ENCODE results near the gene HKDC1.

Gene HKDC1

DNA sequence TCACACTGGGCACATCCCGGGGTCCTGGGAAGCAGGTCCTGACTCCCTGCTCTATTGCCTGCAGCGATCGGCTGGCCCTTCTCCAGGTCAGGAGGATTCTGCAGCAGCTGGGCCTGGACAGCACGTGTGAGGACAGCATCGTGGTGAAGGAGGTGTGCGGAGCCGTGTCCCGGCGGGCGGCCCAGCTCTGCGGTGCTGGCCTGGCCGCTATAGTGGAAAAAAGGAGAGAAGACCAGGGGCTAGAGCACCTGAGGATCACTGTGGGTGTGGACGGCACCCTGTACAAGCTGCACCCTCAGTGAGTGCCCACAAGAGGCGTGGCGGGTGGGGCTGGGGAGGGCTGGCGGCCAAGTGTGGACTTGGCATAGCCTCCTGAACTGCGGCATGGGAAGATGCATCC lies 45.4 kb downstream of the HKDC1 start:
- ATAC-seq = no peak
- TF ChIP-seq ZNF565 (CRISPR knock-in tag; conservative IDR thresholded peaks at IDR 0.05; ENCODE audit: low read depth) = no peak
- TF ChIP-seq ZNF70 (CRISPR knock-in tag; IDR thresholded peaks at IDR 0.05) = no peak
- no peak for TF ChIP-seq BACH2 (CRISPR knock-in tag; IDR thresholded peaks at IDR 0.05; ENCODE audit: borderline replicate concordance)
- no peak for TF ChIP-seq GLIS3 (CRISPR knock-in tag; IDR thresholded peaks at IDR 0.05)
- no peak for TF ChIP-seq ZFP30 (CRISPR knock-in tag; IDR thresholded peaks at IDR 0.05)
- TF ChIP-seq TOX (CRISPR knock-in tag; IDR thresholded peaks at IDR 0.05; ENCODE audit: borderline replicate concordance) = no peak
- TF ChIP-seq, protein P1, sequence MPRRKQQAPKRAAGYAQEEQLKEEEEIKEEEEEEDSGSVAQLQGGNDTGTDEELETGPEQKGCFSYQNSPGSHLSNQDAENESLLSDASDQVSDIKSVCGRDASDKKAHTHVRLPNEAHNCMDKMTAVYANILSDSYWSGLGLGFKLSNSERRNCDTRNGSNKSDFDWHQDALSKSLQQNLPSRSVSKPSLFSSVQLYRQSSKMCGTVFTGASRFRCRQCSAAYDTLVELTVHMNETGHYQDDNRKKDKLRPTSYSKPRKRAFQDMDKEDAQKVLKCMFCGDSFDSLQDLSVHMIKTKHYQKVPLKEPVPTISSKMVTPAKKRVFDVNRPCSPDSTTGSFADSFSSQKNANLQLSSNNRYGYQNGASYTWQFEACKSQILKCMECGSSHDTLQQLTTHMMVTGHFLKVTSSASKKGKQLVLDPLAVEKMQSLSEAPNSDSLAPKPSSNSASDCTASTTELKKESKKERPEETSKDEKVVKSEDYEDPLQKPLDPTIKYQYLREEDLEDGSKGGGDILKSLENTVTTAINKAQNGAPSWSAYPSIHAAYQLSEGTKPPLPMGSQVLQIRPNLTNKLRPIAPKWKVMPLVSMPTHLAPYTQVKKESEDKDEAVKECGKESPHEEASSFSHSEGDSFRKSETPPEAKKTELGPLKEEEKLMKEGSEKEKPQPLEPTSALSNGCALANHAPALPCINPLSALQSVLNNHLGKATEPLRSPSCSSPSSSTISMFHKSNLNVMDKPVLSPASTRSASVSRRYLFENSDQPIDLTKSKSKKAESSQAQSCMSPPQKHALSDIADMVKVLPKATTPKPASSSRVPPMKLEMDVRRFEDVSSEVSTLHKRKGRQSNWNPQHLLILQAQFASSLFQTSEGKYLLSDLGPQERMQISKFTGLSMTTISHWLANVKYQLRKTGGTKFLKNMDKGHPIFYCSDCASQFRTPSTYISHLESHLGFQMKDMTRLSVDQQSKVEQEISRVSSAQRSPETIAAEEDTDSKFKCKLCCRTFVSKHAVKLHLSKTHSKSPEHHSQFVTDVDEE (CRISPR knock-in tag; IDR thresholded peaks at IDR 0.05) = no peak
- TF ChIP-seq ARNTL (CRISPR knock-in tag; IDR thresholded peaks at IDR 0.05; ENCODE audit: borderline replicate concordance, low read depth) = no peak
- TF ChIP-seq TCF4 (CRISPR knock-in tag; IDR thresholded peaks at IDR 0.05; ENCODE audit: borderline replicate concordance) = no peak
- TF ChIP-seq, protein P2, sequence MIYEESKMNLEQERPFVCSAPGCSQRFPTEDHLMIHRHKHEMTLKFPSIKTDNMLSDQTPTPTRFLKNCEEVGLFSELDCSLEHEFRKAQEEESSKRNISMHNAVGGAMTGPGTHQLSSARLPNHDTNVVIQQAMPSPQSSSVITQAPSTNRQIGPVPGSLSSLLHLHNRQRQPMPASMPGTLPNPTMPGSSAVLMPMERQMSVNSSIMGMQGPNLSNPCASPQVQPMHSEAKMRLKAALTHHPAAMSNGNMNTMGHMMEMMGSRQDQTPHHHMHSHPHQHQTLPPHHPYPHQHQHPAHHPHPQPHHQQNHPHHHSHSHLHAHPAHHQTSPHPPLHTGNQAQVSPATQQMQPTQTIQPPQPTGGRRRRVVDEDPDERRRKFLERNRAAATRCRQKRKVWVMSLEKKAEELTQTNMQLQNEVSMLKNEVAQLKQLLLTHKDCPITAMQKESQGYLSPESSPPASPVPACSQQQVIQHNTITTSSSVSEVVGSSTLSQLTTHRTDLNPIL (CRISPR knock-in tag; IDR thresholded peaks at IDR 0.05; ENCODE audit: low read depth) = no peak
- TF ChIP-seq, protein P3, sequence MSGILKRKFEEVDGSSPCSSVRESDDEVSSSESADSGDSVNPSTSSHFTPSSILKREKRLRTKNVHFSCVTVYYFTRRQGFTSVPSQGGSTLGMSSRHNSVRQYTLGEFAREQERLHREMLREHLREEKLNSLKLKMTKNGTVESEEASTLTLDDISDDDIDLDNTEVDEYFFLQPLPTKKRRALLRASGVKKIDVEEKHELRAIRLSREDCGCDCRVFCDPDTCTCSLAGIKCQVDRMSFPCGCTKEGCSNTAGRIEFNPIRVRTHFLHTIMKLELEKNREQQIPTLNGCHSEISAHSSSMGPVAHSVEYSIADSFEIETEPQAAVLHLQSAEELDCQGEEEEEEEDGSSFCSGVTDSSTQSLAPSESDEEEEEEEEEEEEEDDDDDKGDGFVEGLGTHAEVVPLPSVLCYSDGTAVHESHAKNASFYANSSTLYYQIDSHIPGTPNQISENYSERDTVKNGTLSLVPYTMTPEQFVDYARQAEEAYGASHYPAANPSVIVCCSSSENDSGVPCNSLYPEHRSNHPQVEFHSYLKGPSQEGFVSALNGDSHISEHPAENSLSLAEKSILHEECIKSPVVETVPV (CRISPR knock-in tag; IDR thresholded peaks at IDR 0.05) = no peak
- no peak for TF ChIP-seq PPARA (CRISPR knock-in tag; IDR thresholded peaks at IDR 0.05; ENCODE audit: borderline replicate concordance)
- no peak for TF ChIP-seq CSDC2 (CRISPR knock-in tag; IDR thresholded peaks at IDR 0.05)
- no peak for TF ChIP-seq ESRRG (CRISPR knock-in tag; IDR thresholded peaks at IDR 0.05)
- TF ChIP-seq, protein P4, sequence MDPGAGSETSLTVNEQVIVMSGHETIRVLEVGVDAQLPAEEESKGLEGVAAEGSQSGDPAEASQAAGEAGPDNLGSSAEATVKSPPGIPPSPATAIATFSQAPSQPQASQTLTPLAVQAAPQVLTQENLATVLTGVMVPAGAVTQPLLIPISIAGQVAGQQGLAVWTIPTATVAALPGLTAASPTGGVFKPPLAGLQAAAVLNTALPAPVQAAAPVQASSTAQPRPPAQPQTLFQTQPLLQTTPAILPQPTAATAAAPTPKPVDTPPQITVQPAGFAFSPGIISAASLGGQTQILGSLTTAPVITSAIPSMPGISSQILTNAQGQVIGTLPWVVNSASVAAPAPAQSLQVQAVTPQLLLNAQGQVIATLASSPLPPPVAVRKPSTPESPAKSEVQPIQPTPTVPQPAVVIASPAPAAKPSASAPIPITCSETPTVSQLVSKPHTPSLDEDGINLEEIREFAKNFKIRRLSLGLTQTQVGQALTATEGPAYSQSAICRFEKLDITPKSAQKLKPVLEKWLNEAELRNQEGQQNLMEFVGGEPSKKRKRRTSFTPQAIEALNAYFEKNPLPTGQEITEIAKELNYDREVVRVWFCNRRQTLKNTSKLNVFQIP (CRISPR knock-in tag; IDR thresholded peaks at IDR 0.05; ENCODE audit: borderline replicate concordance, low read depth) = no peak

DNA sequence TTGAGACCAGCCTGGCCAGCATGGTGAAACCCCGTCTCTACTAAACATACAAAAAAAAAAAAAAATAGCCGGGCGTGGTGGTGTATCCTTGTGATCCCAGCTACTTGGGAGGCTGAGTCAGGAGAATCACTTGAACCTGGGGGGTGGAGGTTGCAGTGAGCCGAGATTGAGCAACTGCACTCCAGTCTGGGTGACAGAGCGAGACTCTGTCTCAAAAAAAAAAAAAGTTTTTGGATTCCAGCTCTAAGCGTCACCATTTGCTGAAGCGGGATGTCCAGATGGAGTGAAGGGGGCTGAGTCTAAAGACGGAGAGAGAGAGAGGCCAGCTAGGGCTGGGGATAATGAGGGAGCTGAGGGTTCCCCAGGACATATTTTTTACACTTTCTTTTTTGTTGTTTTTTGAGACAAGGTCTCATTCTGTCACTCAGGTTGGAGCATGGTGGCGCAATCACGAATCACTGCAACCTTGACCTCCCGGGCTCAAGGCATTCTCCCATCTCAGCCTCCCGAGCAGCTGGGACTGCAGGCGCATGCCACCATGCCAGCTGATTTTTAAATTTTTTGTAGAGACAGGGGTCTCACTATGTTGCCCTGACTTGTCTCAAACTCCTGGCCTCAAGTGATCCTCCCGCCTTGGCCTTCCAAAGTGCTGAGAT lies 48.8 kb downstream of the HKDC1 start:
- no peak for ATAC-seq
- no peak for TF ChIP-seq ISL1 (CRISPR knock-in tag; IDR thresholded peaks at IDR 0.05)
- TF ChIP-seq ZC3H10 (CRISPR knock-in tag; IDR thresholded peaks at IDR 0.05) = no peak
- no peak for TF ChIP-seq CSDC2 (CRISPR knock-in tag; IDR thresholded peaks at IDR 0.05)
- no peak for TF ChIP-seq PPARA (CRISPR knock-in tag; IDR thresholded peaks at IDR 0.05; ENCODE audit: borderline replicate concordance)
- no peak for TF ChIP-seq TOX (CRISPR knock-in tag; IDR thresholded peaks at IDR 0.05; ENCODE audit: borderline replicate concordance)
- no peak for TF ChIP-seq OSR1 (CRISPR knock-in tag; IDR thresholded peaks at IDR 0.05)
- no peak for TF ChIP-seq ZNF565 (CRISPR knock-in tag; conservative IDR thresholded peaks at IDR 0.05; ENCODE audit: low read depth)
- no peak for TF ChIP-seq GLIS3 (CRISPR knock-in tag; IDR thresholded peaks at IDR 0.05)
- TF ChIP-seq, protein P5, sequence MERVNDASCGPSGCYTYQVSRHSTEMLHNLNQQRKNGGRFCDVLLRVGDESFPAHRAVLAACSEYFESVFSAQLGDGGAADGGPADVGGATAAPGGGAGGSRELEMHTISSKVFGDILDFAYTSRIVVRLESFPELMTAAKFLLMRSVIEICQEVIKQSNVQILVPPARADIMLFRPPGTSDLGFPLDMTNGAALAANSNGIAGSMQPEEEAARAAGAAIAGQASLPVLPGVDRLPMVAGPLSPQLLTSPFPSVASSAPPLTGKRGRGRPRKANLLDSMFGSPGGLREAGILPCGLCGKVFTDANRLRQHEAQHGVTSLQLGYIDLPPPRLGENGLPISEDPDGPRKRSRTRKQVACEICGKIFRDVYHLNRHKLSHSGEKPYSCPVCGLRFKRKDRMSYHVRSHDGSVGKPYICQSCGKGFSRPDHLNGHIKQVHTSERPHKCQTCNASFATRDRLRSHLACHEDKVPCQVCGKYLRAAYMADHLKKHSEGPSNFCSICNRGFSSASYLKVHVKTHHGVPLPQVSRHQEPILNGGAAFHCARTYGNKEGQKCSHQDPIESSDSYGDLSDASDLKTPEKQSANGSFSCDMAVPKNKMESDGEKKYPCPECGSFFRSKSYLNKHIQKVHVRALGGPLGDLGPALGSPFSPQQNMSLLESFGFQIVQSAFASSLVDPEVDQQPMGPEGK (CRISPR knock-in tag; IDR thresholded peaks at IDR 0.05; ENCODE audit: borderline replicate concordance) = no peak
- TF ChIP-seq ZFP3 (CRISPR knock-in tag; IDR thresholded peaks at IDR 0.05) = no peak
- no peak for TF ChIP-seq SNAI2 (CRISPR knock-in tag; IDR thresholded peaks at IDR 0.05)

DNA sequence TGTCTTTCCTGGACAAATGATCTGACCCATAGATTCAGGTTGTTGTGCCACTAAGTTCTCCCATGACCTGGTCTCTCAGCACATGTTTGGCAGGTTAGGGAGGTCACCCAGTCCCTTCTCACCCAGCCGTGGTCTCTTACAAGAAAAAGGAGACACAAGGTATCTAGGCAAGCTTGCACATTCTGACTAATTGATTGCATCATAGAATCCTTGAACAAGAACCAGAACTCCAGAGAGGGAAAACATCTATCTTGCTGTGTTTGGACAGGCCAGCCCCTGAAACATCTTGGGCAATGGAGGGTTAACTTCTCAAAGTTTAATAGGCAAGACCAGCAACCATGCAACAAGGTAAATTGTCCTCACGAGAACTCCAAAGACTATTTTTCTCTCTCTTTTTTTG lies 49.6 kb downstream of the HKDC1 start:
- ATAC-seq = no peak
- TF ChIP-seq ZNF8 (CRISPR knock-in tag; IDR thresholded peaks at IDR 0.05) = no peak
- no peak for TF ChIP-seq OSR1 (CRISPR knock-in tag; IDR thresholded peaks at IDR 0.05)
- TF ChIP-seq ZFP30 (CRISPR knock-in tag; IDR thresholded peaks at IDR 0.05) = no peak
- TF ChIP-seq ESRRG (CRISPR knock-in tag; IDR thresholded peaks at IDR 0.05) = no peak
- no peak for TF ChIP-seq TOX (CRISPR knock-in tag; IDR thresholded peaks at IDR 0.05; ENCODE audit: borderline replicate concordance)
- TF ChIP-seq, protein P2 (CRISPR knock-in tag; IDR thresholded peaks at IDR 0.05; ENCODE audit: low read depth) = no peak
- no peak for TF ChIP-seq SNAI2 (CRISPR knock-in tag; IDR thresholded peaks at IDR 0.05)
- no peak for TF ChIP-seq TCF4 (CRISPR knock-in tag; IDR thresholded peaks at IDR 0.05; ENCODE audit: borderline replicate concordance)
- TF ChIP-seq, protein P3 (CRISPR knock-in tag; IDR thresholded peaks at IDR 0.05) = no peak
- TF ChIP-seq, protein P4 (CRISPR knock-in tag; IDR thresholded peaks at IDR 0.05; ENCODE audit: borderline replicate concordance, low read depth) = no peak
